IPS-18a (cell line): ENCODE data around the gene YAF2.
"Not testable (repeated sequence)": the region's sequence is repeated elsewhere in the genome, so short reads cannot be mapped to it uniquely, and the experiment has no call there.

Experiments
- H3K27ac ChIP-seq: one replicate; pipeline ENCODE4 v1.5.1; 2013; ENCODE audit warnings: low read length
- H3K27me3 ChIP-seq: one replicate; pipeline ENCODE4 v1.6.1; 2013; ENCODE audit warnings: mild to moderate bottlenecking, low read length; ENCODE audit not compliant: control insufficient read depth, insufficient read depth
- H3K36me3 ChIP-seq: one replicate; pipeline ENCODE4 v1.6.1; 2013; ENCODE audit warnings: low read depth, low read length; ENCODE audit not compliant: control insufficient read depth
- H3K4me1 ChIP-seq: one replicate; pipeline ENCODE4 v1.6.1; 2013; ENCODE audit warnings: low read depth, low read length; ENCODE audit not compliant: control insufficient read depth
- H3K4me3 ChIP-seq: one replicate; pipeline ENCODE4 v1.5.1; 2013; ENCODE audit warnings: low read length
- H3K9ac ChIP-seq: one replicate; pipeline ENCODE4 v1.6.1; 2013; ENCODE audit warnings: mild to moderate bottlenecking, low read length, moderate library complexity
- H3K9me3 ChIP-seq: one replicate; pipeline ENCODE4 v1.6.1; 2013; ENCODE audit warnings: low read depth, low read length; ENCODE audit not compliant: control insufficient read depth

YAF2 gene

DNA sequence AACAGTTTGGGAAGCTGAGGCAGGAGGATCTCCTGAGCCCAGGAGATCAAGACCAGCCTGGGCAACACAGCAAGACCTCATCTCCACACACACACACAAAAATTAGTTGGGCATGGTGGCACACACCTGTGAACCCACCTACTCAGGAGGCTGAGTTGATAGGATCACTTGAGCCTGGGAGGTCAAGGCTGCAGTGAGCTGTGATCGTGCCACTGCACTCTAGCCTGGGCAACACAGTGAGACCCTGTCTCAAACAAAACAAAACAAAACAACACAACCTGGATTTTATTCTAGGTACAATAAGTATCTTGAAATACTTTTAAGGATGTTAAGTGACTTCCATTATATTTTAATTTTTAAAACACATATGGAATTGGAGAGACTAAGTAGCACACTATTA, 45.8 kb downstream of the YAF2 start:
- Histone ChIP-seq H3K27me3 (no peaks in the 10 kb centered on the region), H3K9me3 (no peaks in the 10 kb centered on the region)

DNA sequence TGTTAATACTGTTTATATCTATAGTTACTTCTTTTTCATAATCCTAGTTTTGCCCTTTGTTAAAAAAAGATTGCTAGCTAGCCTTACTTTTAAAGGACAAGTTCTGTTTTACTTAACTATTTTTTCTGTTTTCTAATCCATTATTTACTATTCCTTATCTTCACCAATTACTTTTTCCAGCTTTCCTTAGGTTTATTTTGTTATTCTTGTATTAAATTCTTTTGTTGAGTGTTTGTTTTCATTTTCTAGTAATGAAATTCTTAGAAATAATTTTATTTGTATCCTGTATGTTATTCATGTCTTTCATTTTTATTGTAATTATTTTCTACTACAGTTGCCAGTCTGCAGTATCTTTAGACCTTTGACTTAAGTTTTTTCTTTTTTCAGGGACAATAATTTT, 47.7 kb downstream of the YAF2 start:
- no peaks in the 10 kb centered on the region for H3K36me3 ChIP-seq
- no peak overlapping the region for H3K9ac ChIP-seq
- H3K27ac ChIP-seq = no peak overlapping the region
- no peaks in the 10 kb centered on the region for H3K27me3 ChIP-seq
- no peak overlapping the region for H3K4me3 ChIP-seq
- H3K9me3 ChIP-seq = no peaks in the 10 kb centered on the region
- H3K4me1 ChIP-seq = no peaks in the 10 kb centered on the region

More for the DNA sequence above, 45.8 kb downstream of the YAF2 start:
- Histone ChIP-seq H3K27ac (no peak overlapping the region), H3K36me3 (no peaks in the 10 kb centered on the region), H3K9ac (no peak overlapping the region), H3K4me3 (no peak overlapping the region), H3K4me1 (no peaks in the 10 kb centered on the region)

DNA sequence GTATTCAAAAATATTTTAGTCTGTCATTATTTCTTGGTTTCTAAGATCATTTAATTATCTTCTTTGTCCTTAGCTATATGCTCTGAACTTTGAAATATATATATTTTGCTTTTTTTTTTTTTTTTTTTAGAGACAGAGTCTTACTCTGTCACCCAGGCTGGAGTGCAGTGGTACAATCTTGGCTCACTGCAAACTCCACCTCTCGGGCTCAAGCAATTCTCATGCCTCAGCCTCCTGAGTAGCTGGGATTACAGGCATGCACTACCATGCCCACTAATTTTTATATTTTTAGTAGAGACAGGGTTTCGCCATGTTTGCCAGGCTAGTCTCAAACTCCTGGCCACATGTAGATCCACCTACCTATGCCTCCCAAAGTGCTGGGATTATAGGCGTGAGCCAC, 49.8 kb downstream of the YAF2 start:
- not testable (repeated sequence) for H3K4me3 ChIP-seq, H3K27ac ChIP-seq, H3K36me3 ChIP-seq

GRCh38 chr12:42187799-42188198, 50.2 kb downstream of the YAF2 start:
- Histone ChIP-seq H3K27ac (no peak overlapping the region), H3K4me3 (no peak overlapping the region), H3K9me3 (no peaks in the 10 kb centered on the region), H3K9ac (no peak overlapping the region), H3K27me3 (no peaks in the 10 kb centered on the region), H3K36me3 (no peaks in the 10 kb centered on the region), H3K4me1 (no peaks in the 10 kb centered on the region)

More for the DNA sequence above, 49.8 kb downstream of the YAF2 start:
- not testable (repeated sequence) for H3K4me1 ChIP-seq, H3K27me3 ChIP-seq, H3K9me3 ChIP-seq, H3K9ac ChIP-seq

GRCh38 chr12:42186793-42187192, 51.3 kb downstream of the YAF2 start:
- no peaks in the 10 kb centered on the region for H3K36me3 ChIP-seq
- no peak overlapping the region for H3K27ac ChIP-seq
- H3K4me1 ChIP-seq = no peaks in the 10 kb centered on the region
- H3K9me3 ChIP-seq = no peaks in the 10 kb centered on the region
- H3K27me3 ChIP-seq = no peaks in the 10 kb centered on the region
- H3K4me3 ChIP-seq = no peak overlapping the region
- H3K9ac ChIP-seq = no peak overlapping the region

DNA sequence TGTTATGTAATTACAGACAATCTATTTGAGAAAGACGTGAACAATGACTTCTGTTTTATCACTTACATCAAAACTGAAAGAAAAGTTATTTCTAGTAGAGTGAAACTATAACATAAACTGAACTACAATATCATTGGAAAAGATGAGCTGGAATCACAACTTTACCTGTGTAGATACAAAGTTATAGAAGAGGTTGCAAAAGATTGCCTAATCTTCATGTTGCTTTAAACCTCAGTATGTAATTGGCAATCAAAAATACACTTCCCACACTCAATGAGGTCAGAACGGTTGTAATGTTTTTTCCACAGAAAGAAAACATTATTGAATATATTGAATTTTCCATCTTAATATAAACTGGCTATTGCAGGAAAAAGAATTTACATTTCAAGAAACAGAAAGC, 55.7 kb downstream of the YAF2 start:
- no peak overlapping the region for H3K9ac ChIP-seq
- H3K27me3 ChIP-seq = no peaks in the 10 kb centered on the region
- no peaks in the 10 kb centered on the region for H3K36me3 ChIP-seq
- no peaks in the 10 kb centered on the region for H3K9me3 ChIP-seq
- no peak overlapping the region for H3K27ac ChIP-seq
- no peak overlapping the region for H3K4me3 ChIP-seq
- peaks cover 3% of the 10 kb centered on the region for H3K4me1 ChIP-seq

GRCh38 chr12:42180990-42181596, 57.0 kb downstream of the YAF2 start:
- H3K27me3 ChIP-seq = no peaks in the 10 kb centered on the region
- H3K4me3 ChIP-seq = no peak overlapping the region
- H3K9me3 ChIP-seq = no peaks in the 10 kb centered on the region
- H3K9ac ChIP-seq = no peak overlapping the region
- peaks cover 3% of the 10 kb centered on the region for H3K4me1 ChIP-seq
- no peaks in the 10 kb centered on the region for H3K36me3 ChIP-seq
- no peak overlapping the region for H3K27ac ChIP-seq

DNA sequence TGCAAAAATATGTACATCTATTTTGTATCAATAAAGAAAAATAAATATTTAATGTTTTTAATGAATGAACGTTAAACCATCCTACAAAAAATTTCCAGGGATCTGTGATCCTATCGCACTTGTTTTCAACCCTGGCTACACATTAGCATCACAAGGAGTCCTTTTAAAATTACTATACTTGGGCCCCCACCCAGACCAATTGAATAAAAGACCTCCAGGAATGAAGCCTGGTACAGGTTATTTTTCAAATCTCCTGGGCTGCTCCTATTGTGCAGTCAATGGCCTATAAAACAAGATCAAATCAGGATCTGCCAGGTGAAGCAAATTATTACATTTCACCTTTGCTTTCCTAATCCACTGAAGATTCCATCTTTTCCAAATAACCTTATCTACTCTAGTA, 59.9 kb downstream of the YAF2 start:
- H3K36me3 ChIP-seq = no peaks in the 10 kb centered on the region
- no peak overlapping the region for H3K9ac ChIP-seq
- H3K27me3 ChIP-seq = no peaks in the 10 kb centered on the region
- H3K4me1 ChIP-seq = peaks cover 3% of the 10 kb centered on the region
- H3K9me3 ChIP-seq = no peaks in the 10 kb centered on the region
- no peak overlapping the region for H3K27ac ChIP-seq
- no peak overlapping the region for H3K4me3 ChIP-seq

DNA sequence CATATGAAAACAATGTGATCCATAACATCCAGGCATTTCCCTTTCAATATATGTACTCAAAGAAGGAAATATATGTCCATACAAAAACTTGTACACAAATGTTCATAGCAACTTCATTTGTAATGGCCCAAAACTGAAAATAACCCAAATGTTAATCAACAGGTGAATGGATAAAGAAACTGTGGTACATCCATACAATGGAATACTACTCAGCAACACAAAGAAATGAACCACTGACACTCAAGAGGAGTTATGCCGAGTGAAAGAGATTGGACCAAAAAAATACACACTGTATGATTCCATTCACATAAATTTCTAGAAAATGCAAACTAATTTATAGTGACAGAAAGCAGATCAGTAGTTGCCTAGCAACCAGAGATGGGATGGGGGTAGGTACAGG, 63.1 kb downstream of the YAF2 start:
- Histone ChIP-seq H3K9me3 (no peaks in the 10 kb centered on the region), H3K4me3 (no peak overlapping the region), H3K9ac (no peak overlapping the region), H3K36me3 (no peaks in the 10 kb centered on the region), H3K27me3 (no peaks in the 10 kb centered on the region), H3K4me1 (peaks cover 3% of the 10 kb centered on the region), H3K27ac (no peak overlapping the region)

DNA sequence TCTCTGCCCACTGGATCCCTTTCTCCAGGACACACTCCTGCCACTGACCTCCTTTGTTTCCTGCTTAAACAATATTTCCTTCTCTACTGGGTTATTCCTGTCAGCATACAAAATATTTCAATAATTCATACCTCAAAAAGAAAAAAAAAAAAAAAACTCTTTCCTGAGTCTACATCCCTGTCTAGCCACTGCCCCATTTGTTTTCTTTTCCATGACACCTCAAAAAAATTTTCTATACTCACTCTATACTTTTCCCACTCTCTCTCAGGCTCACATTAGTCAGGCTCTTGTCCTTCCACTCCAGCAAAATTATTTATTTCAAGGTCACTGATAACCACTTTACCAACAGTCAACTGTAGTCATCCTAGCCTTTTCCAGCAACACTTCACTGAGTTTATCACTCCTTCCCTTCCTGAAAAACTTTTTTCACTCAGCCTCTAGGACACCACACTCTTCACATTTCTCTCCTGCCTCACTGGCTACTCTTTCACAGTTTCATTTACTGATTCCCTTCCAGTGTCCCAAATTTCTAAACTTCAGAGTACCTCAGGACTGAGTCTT, 64.0 kb downstream of the YAF2 start:
- no peak overlapping the region for H3K4me3 ChIP-seq
- no peaks in the 10 kb centered on the region for H3K9me3 ChIP-seq
- no peak overlapping the region for H3K9ac ChIP-seq
- peaks cover 3% of the 10 kb centered on the region for H3K4me1 ChIP-seq
- no peaks in the 10 kb centered on the region for H3K27me3 ChIP-seq
- H3K36me3 ChIP-seq = no peaks in the 10 kb centered on the region
- H3K27ac ChIP-seq = no peak overlapping the region

DNA sequence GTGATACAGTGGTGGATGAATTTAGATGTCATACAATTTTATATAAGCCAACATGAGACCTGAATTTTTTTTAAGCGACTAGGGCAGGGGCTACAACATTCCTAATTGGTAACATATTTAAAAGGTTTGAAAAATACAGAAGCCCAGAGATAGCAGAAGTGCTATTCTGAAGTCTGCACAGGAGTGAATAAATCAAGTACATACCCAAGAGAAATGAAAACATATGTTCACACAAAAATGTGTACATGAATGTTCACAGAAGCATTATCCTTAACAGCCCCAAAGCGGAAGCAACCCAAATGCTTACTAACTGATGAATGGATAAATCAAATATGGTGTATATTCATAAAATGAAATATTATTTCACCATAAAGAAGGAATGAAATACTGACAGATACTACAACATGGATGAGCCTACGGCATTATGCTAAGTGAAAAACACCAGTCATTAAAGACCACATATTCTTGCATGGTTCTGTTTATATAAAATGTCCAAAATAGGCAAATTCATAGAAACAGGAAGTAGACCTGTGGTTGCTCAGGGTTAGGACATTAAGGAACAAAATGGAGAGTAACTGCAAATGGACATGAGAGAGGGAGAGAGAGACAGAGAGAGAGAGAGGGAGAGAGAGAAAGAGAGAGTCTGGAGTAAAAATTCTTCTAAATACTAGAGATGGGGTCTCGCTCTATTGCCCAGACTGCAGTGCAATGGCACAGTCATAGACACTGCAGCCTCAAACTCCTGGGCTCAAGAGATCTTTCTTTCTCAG, 65.4 kb downstream of the YAF2 start:
- Histone ChIP-seq H3K27me3 (no peaks in the 10 kb centered on the region), H3K27ac (no peak overlapping the region), H3K4me1 (no peaks in the 10 kb centered on the region), H3K9me3 (no peaks in the 10 kb centered on the region), H3K36me3 (no peaks in the 10 kb centered on the region), H3K9ac (no peak overlapping the region), H3K4me3 (no peak overlapping the region)

DNA sequence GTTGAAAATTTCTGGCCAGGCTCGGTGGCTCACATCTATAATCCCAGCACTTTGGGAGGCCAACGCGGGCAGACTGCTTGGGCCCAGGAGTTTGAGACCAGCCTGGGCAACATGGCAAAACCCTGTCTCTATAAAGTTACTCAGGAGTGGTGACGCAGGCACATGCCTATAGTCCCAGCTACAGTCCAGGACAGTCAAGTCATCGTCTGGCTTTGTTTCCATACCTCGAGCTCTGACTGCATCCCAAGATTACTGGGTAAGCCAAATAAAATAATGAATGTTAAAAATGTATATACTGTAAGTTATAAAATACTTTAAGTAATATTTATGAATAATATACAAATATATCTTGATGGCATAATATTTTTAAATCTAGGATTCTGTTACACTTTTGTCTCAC, 70.3 kb downstream of the YAF2 start:
- no peaks in the 10 kb centered on the region for H3K9me3 ChIP-seq
- no peak overlapping the region for H3K27ac ChIP-seq
- no peaks in the 10 kb centered on the region for H3K27me3 ChIP-seq
- no peak overlapping the region for H3K9ac ChIP-seq
- no peaks in the 10 kb centered on the region for H3K36me3 ChIP-seq
- no peak overlapping the region for H3K4me3 ChIP-seq
- H3K4me1 ChIP-seq = no peaks in the 10 kb centered on the region
